ENCODE results near the gene KCNJ4.

Gene KCNJ4

DNA sequence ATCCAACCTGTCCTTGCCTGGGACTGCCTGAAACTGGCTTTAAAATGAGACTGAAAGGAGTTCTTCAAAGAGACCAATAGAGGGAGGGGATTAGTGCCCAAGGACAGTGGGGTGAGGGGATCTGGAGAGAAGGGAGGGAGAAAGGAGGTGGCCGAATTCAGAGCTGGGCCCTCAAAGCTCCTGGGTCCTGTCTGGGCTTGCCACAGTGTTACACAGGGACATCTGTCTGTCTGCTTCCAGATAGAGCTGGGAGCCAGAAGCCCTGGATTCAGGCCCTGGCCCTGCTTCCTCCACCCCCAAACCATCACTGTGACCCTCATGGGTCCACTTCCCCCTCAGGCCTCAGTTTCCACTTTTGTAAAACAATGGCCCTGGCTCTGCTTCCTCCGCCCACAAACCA lies 3.6 kb downstream of the KCNJ4 start:
- DNase-seq, result no peak

DNA sequence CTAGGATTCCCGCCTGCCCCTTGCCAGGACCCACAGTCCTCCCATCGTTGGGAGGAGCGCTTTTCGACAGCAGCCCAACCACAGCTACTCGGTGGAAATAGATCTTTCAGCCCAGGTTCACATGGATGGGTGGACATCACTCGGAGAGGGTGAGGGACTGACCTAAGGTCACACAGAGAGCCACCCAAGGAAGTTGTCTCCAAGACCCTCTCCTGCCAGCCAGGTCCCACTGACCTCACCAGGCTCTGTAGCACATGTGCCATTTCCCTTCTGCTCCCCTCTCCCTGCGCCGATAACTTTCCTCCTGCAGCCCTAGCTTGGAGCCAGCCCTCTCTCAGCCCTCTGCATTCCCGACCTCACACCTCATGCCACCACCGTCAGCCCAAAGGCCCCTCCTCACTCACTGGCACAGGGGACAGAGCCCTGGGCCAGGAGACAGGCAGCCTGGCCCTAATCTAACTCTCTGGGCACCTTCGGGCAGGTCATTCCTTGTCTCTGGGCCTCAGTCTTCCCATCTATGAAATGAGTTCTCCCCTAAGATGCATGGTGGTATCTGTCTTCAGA lies 4.7 kb downstream of the KCNJ4 start:
- DNase-seq, result no peak

- DNase-seq, result no peak
Observed at GRCh38 chr22:38449776-38450175, 5.2 kb downstream of the KCNJ4 start.

DNA sequence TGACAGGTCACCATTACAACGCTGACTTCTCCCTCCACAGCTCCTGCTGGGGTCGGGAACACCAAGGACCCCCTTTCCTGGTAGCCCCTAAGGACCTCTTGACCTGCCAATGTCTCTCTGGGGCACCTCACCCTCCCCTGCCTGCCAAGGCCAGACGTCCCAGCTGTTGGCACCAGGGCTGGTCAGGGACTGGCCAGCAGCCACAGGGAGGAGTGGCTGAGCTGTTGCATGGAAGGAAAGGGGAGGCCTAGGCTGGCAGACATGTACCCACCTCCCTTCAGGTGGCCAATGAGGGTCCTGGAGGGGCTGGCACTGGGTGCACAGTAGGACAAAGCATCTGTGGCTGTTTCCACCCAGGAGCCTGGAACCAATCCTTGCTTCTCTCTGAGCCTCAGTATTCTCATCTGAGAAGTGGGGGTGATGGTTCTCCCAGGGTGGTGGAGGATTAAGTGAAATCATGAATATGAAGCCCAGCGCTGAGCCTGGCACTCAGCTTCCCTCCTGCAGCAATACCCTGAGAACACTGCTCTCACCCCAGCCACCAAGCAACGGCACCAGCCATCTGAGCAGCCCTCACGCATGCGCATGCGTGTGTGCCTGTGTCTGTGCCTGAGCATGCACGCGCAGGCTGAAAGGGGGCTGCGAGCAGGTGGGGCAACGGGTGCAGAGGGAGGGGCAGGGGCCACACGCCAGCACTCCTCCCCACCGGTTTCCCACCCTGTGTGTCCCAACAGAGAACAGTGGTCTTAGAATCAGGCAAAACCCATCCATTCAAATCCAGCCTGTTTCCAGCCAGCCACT lies 5.9 kb downstream of the KCNJ4 start:
- no peak for DNase-seq

DNA sequence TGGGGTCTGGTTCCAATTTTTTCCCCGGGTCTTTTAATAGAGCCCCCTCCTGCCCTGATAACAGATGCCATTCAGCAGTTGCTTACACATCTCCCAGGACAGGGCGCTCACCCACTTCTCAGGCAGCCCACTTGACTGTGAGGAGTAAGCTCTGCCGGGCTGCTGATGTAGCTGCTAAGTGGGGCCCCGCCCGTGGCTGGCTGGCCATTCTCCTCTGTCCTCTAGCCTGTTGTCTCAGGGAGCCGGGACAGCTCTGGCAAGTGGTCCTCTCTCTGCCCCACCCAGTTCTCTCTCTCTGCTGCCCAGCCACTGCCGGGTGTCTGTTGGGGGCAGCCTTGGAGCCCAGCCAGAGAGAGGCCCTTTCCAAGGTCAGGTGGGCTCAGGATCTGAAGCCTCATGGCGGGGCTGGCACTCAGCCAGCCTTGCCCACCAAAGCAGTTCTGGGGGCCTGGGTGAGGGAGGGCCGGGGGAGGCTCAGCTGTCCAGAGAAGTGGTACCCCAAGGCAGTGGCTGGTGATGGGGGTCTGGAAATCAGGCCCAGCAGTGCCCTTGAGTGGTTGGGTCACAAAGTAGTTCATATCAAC lies 8.9 kb downstream of the KCNJ4 start:
- no peak for DNase-seq

- DNase-seq, result no peak
Observed at GRCh38 chr22:38444783-38445182, 10.2 kb downstream of the KCNJ4 start.

DNA sequence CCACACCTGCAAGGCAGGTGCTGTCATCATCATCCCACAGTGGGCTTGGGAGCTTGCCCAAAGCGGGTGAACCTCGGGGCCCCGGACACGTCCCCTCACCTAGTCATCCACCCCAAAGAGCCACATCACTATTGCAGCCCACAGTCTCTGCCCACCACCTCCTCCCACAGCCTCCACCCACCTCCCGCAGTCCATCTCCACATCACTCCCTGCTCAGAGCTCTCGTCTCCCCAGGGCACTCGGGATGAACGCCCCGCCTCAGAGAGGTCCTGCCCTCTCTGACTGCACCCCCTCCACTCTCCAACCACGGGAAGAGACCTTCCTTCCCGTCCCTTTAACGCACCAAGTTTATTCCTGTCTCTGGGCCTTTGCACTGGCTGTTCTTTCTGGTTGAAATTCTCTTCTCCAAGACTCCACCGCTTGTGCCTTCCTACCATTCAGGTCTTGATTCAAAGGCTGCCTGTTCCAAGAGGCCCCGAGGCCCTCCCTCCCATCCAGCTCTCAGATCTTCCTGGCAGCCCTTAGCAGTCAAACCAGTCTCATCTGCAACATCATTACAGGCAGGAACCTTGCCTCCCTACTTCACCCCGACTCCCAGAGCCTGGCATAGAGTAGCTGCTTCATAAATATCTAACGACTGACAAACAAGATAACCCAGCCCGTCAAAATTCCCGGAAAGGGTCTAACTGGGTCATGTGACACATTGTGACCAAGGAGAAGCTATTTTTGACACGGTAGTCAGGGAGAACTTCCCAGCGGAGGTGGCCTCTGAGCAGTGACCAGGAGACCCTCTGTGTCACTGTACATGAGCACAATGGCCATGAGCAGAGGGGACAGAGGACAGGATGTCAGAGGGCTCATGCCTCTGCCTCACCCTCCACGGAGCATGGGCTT lies 11.1 kb downstream of the KCNJ4 start:
- no peak for DNase-seq

GRCh38 chr22:38442967-38443627 lies 11.9 kb downstream of the KCNJ4 start:
- DNase-seq, result no peak

DNA sequence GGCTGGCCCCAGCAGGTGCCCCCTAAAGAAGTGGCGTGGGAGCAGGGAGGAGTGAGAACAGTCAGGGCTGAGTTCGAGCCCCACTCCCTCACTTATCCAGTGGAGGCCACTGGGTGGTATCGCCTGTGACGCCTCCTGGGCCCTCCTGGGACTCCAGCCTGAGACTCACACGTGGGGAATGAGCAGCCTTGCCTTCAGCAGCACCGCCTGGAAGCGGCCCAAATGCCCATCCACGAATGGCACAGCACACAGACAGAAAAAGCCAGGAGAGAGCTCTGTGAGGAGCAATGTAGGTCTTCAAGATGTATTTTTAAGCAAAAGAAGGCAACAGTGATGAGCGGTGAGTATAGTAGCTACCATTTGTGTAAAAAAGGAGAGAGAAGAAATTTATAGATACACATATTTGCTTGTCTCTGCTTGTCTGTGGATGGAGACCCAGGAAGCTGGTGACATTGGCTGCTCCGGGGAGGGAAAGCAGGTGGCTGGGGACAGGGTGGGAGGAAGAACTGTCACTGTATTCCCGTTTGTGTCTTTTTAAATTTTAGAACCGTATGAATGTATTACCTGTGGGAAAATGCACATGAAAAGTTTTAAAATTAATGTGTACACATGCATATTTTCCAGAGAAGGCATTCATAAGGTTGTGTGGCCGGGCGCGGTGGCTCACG lies 13.2 kb downstream of the KCNJ4 start:
- no peak for DNase-seq

- no peak for DNase-seq
Observed at GRCh38 chr22:38440747-38441350, 14.2 kb downstream of the KCNJ4 start.

- DNase-seq, result no peak
Observed at GRCh38 chr22:38437416-38437815, 17.6 kb downstream of the KCNJ4 start.

- DNase-seq, result no peak
Observed at GRCh38 chr22:38436629-38437395, 18.2 kb downstream of the KCNJ4 start.

- DNase-seq, result no peak
Observed at GRCh38 chr22:38435965-38436364, 19.0 kb downstream of the KCNJ4 start.

GRCh38 chr22:38435010-38435409 lies 20.0 kb downstream of the KCNJ4 start:
- no peak for DNase-seq

DNA sequence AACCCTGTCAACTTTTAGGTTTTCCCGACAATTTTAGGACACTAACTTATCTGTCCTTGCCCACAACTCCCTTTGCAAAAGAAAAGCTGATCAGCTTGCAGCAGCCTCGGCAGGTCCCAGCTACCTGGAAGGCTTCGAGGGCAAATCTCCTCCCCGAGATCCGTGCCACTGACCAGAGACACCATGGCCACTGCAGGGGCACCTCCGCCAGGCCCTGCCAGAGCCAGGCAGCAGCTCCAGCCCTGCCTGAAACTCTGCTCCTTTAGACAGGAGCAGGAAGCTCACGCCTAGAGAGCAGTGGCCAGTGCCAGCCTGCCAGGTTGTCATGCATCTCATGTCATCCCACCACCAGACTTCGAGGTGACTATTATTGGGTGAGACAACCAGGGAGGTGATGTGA lies 21.1 kb downstream of the KCNJ4 start:
- DNase-seq, result no peak

DNA sequence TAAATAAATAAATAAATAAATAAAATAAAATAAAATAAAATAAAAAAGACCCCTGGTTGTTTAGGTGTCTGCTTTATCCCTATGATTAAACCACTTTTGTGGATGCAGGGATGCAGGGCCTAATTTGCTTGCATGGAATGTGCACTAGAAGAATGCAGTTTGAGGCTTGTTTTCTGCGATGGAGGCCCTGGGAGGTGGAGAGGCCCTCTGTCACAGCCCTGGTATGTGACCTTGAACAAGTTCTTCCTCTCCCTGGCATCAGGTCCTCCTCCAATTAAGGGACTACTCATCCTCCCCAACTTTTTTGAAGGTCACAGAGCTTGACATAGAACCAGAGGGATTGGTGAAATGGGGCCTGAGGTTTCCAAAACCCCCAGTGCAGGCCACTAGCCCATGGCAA lies 22.7 kb downstream of the KCNJ4 start:
- no peak for DNase-seq

DNA sequence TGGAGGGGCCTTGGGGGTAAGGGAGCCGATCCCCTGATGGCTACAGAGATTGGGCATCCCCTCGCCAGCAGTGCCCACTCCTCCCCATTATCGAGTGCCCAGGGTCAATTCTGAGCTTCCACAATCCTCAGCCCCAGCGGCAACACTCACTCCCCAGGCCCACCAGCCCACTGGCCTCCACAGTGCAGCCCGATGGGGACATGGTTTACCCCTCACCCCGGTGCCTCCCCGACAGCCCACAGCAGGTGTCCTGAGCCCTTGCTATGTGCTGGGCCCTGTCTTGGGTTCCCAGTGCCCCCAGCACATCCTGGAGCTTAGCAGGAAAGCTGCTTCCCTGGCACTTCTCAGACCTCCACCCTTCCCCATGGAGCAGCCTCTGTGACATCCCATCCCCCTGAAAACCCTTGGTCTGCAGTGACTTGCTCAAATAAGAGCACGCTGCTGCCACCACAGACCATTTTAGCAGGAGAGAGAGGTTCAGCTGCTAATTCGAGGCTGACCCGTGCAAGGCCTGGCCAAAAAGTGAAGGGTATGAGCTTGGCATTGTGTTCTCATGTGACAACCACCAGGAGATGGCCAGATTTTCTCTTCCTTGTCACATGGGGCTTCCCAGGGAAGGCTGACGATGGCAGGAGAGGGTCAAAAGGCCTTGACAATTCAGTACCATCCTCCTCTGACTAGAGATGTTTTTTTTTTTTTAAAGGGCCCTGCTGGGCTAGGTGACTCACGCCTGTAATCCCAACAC lies 23.6 kb downstream of the KCNJ4 start:
- DNase-seq, result no peak

DNA sequence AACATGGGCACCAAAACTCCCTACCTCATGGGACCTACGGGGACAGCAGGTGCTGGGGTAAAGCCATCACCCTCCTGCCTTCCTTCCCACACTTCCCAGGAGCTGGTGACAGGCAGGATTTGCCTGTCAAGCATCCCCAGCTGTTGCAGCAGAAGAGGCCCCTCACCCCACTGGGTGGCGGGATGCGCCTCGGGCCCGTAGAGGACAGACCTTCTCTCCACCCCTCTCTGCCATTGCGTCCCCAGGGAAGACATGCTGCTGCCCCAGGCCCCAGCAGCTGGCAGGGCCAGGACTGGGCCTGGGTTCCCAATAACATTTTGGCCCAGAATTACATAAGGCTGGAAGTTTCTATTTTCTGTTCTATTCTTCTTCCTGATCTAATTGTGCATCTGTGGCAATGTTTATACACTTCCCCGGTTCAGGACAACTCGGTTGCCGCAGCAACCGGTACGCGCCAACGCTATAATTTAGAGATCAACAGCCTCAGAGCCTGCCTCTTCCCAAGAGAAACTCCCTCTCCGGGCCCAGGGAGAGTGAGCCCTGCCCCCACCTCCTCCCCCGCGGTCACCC lies 25.4 kb downstream of the KCNJ4 start:
- DNase-seq, result no peak

- DNase-seq, result no peak
Observed at GRCh38 chr22:38428714-38429113, 26.3 kb downstream of the KCNJ4 start.

DNA sequence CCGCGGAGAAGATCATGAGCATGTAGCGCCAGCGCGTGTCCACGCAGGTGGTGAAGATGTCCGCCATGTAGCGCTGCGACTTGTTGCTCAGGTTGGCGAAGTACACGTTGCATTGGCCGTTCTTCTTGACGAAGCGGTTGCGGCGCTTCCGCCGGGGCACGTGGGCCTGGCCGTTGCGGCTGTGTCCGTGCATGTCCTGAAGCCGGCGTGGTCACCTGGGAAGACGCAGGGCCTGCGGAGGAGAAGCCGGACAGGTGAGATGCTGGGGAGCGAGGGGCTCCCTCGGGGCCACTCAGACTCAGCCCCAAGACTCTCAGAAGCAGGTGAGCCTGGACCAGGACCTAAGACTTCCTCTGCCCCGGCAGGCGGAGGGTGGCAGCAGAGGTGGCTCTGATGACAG lies 27.1 kb downstream of the KCNJ4 start:
- DNase-seq, result no peak
